GM18499 (cell line): Measurements from ENCODE around the gene CD164L2.

ENCODE experiments used
- ATAC-seq: cut with Tn5 transposase; IDR thresholded peaks from one replicate; pipeline ENCODE4 v1.9.1; 2021; ENCODE audit warnings: moderate number of reproducible peaks; ENCODE audit not compliant: insufficient read depth, unreplicated experiment

Gene CD164L2

DNA sequence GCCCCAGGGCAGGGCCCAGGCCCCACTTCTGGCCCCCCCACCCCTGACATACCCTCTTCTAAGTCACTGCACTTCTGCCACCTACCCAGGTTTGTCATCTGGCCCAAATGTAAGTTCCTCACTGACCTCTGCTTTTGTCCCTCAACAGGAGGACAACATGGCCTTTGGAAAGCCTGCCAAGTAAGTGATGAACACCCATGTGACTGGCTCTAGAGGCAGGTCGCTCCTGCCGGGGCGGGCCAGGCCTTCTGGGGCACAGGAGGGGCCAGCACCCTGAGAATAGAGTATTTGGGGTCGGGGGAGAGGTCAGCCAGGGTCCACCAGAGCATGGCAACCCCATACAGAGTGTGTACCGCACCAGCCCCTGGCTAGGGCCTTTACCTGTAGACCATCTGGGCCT, 51.2 kb downstream of the CD164L2 start:
- no peak for ATAC-seq

DNA sequence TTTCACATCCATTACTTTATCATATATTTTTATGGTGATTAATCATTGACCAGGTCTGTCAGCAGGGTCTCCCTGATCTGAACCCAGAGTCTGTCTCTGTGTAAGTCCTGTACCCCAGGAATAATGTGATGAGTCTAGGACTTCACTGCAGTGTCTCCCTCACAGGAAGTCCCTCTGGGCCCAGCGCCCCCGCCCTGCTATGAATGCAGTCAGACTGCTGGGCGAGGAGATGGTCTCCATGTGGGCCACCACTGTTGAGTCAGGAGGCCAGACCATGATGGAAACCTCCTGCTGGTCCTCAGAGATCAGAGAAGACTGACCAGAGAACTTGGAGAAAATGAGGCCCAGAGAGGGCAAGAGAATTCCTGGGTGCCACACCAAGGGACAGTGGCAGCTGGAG, 51.7 kb downstream of the CD164L2 start:
- no peak for ATAC-seq

DNA sequence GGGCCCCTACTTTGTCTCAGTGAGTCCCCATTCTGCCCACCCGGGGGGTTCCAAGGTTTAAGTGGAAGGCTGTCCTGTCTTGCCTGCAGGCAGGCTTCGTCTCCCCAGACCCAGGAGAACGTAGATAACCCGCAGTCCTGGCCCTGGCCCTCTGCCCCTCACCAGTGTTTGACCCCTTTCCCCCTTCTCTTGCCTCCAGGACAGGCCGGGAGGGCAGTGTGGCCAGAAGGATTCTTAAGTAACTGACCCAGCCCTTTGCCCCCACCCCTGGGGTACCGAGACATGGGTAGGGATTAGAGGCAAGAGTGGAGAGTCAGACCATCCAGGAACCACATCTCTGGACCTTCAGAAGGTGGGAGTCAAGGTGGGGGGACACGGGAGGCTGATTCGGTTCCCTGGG, 52.3 kb downstream of the CD164L2 start:
- ATAC-seq: no peak
